Astrocyte (in vitro differentiated cells and primary cell): ENCODE data around the gene DUSP10. TPM values are rescaled to one million over a fixed set of nuclear protein-coding genes. Genes with fewer than 3 reads are reported as not detected.

Experiments
- DNase-seq: peaks from one replicate; pipeline ENCODE4 v3.0.0-alpha.2; 2010; ENCODE audit warnings: low read depth
- FAIRE-seq: peaks from 2 replicates; lab custom pipeline; 2011; peaks lifted over from hg19 to GRCh38; lab: Jason Lieb, UNC
- H2AFZ ChIP-seq: 2 replicates; pipeline ENCODE4 v1.6.0; 2012; ENCODE audit warnings: low read depth, low read length, inconsistent platforms
- H3K27ac ChIP-seq: 2 replicates; pipeline ENCODE4 v1.5.1; 2011; ENCODE audit warnings: low read depth, low read length, inconsistent platforms
- H3K27me3 ChIP-seq: 2 replicates; pipeline ENCODE4 v1.6.0; 2011; ENCODE audit warnings: low read length, inconsistent platforms; ENCODE audit not compliant: insufficient read depth
- H3K36me3 ChIP-seq: 2 replicates; pipeline ENCODE4 v1.5.1; 2011; ENCODE audit warnings: low read length, inconsistent platforms; ENCODE audit not compliant: insufficient read depth
- H3K4me1 ChIP-seq: 2 replicates; pipeline ENCODE4 v1.5.1; 2011; ENCODE audit warnings: low read length, inconsistent platforms; ENCODE audit not compliant: insufficient read depth
- H3K4me2 ChIP-seq: 2 replicates; pipeline ENCODE4 v1.6.0; 2012; ENCODE audit warnings: low read length, inconsistent platforms
- H3K4me3 ChIP-seq: 2 replicates; pipeline ENCODE4 v1.5.1; 2011; ENCODE audit warnings: low read depth, mild to moderate bottlenecking, low read length, inconsistent platforms; ENCODE audit not compliant: insufficient read depth
- H3K79me2 ChIP-seq: 2 replicates; pipeline ENCODE4 v1.6.0; 2012; ENCODE audit warnings: mild to moderate bottlenecking, low read length, inconsistent platforms; ENCODE audit not compliant: insufficient read depth
- H3K9ac ChIP-seq: 2 replicates; pipeline ENCODE4 v1.6.0; 2012; ENCODE audit warnings: mild to moderate bottlenecking, low read length, inconsistent platforms
- H3K9me3 ChIP-seq: 2 replicates; pipeline ENCODE4 v1.5.1; 2012; ENCODE audit warnings: low read depth, mild to moderate bottlenecking, low read length, inconsistent platforms; ENCODE audit not compliant: insufficient read depth
- H4K20me1 ChIP-seq: 2 replicates; pipeline ENCODE4 v1.6.0; 2012; ENCODE audit warnings: low read length, inconsistent platforms; ENCODE audit not compliant: insufficient read depth
- H3K27ac Mint-ChIP-seq: one replicate; pipeline ENCODE4 v1.8.0; 2021; ENCODE audit warnings: mild to moderate bottlenecking, mixed read lengths; ENCODE audit not compliant: unreplicated experiment
- H3K27me3 Mint-ChIP-seq: one replicate; pipeline ENCODE4 v1.8.0; 2021; ENCODE audit warnings: low read depth, mixed read lengths; ENCODE audit not compliant: unreplicated experiment
- H3K36me3 Mint-ChIP-seq: one replicate; pipeline ENCODE4 v1.8.0; 2021; ENCODE audit warnings: low read depth, mixed read lengths; ENCODE audit not compliant: unreplicated experiment
- H3K4me1 Mint-ChIP-seq: one replicate; pipeline ENCODE4 v1.8.0; 2021; ENCODE audit warnings: low read depth, mixed read lengths; ENCODE audit not compliant: unreplicated experiment
- H3K4me3 Mint-ChIP-seq: one replicate; pipeline ENCODE4 v1.8.0; 2021; ENCODE audit warnings: mild to moderate bottlenecking, moderate library complexity, mixed read lengths; ENCODE audit not compliant: unreplicated experiment
- H3K9me3 Mint-ChIP-seq: one replicate; pipeline ENCODE4 v1.8.0; 2021; ENCODE audit warnings: mild to moderate bottlenecking, mixed read lengths; ENCODE audit not compliant: unreplicated experiment
- CTCF ChIP-seq: IDR thresholded peaks from 2 replicates; pipeline ENCODE4 v1.5.1; 2011; ENCODE audit warnings: low read depth, mild to moderate bottlenecking, inconsistent platforms, low read length, moderate library complexity; ENCODE audit not compliant: insufficient read depth
- EZH2 ChIP-seq: IDR thresholded peaks from 2 replicates; pipeline ENCODE4 v1.6.1; 2012; ENCODE audit warnings: mild to moderate bottlenecking, low read length, inconsistent platforms; ENCODE audit not compliant: insufficient read depth
- total RNA-seq: library from RNA; stranded (reverse); gene quantifications from 2 replicates; pipeline ENCODE4 v1.2.1, GENCODE V29; 2021

The DUSP10 gene
- total RNA-seq, 1 donor from 2014 or later, result 45.8 TPM

DNA sequence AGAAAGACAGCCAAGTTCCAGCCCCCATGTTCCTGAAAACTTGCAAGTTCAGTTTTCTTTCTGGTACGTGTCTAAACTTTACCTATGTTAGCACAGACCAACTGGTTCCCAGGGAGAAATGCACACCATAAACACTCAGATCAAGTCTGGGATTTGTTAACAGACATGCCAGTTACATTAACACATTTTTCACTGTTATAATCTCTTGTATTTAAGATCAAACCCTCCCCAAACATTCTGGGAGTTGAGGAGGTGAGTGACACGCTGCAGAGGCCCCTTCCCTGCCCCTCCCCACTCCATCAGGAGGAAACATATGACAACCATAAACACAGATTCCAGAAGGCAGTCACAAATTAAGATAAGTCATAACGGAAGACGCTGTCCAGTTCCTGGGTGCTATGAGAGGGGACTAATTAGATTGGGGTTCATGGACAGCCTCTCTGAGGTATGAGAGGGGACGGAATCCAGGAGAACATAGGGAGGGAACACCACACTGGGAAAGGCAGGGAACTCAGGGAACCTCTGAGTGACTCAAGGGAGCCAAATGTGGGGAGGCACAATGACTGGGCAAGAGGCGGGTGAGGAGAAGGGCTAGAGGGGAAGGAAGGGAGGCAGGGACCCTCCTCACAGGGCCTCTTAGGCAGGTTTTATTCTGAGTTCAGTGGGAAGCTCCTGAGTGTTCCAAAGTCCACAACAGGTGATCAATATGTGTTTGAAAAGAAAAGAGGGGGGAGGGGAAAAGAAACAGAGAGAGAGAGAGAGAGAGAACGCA is 25.0 kb downstream of the DUSP10 start:
- peaks cover 34% of the 10 kb centered on the region for H3K79me2 ChIP-seq
- FAIRE-seq (no peak), DNase-seq (no peak)
- H3K4me1 ChIP-seq, result peaks cover 43% of the 10 kb centered on the region
- Mint-ChIP-seq H3K36me3 (peaks cover 17% of the 10 kb centered on the region), H3K27ac (peak overlapping the region; percentile 58), H3K4me3 (no peak overlapping the region), H3K27me3 (no peaks in the 10 kb centered on the region), H3K9me3 (no peaks in the 10 kb centered on the region), H3K4me1 (peaks cover 84% of the 10 kb centered on the region)
- no peak overlapping the region for H3K9ac ChIP-seq
- H4K20me1 ChIP-seq, result peaks cover 5% of the 10 kb centered on the region
- H3K4me2 ChIP-seq, result no peak overlapping the region
- H3K27ac ChIP-seq, result no peak overlapping the region
- H2AFZ ChIP-seq, result no peak overlapping the region
- H3K36me3 ChIP-seq, result no peaks in the 10 kb centered on the region
- H3K4me3 ChIP-seq, result no peak overlapping the region
- no peaks in the 10 kb centered on the region for H3K9me3 ChIP-seq
- TF ChIP-seq CTCF (no peak), EZH2 (no peak)
- H3K27me3 ChIP-seq, result no peaks in the 10 kb centered on the region

DNA sequence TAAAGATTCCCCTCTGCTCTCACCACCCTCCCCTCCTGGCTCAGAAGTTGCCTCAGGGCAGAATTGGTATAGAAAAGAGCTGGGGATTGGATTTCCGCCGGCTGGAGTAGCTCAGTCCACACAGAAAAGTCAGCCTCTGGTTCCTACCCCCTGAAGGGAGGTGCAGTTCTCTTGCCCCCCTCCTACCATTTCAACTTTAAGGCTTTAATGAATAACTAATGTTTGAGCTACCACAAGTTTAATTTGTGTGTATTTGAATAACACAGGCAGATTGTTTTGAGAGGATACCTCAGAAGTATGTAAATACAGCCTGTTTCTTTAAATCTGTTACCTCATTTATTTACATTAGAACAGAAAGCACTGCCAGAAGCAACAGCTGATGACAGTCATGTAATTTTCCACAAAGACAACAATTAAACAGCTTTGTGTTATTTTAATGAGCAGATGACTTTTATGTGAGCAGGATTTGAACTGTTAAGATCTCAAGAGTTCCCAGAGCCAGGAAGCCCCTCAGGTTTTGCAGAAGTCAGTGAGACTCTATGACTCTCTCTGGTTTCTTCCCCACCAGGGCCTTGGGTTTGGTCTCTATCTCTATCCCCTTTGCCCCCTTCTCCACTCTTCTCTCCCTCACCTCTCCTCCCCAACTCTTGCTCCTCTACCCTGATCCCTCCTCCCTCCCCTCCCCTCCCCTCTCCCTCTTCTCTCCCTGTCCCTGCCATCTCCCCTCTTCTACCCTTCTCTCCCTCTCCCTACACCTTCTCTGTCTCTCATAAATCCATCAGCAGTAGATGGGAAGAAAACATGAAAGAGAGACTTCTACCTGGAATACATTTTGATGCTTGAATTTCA is 26.3 kb downstream of the DUSP10 start:
- TF ChIP-seq EZH2, result no peak
- no peak for TF ChIP-seq CTCF
- H3K4me3 ChIP-seq, result no peak overlapping the region
- Mint-ChIP-seq H3K27ac (peak overlapping the region; percentile 84), H3K27me3 (no peaks in the 10 kb centered on the region), H3K4me3 (no peak overlapping the region), H3K36me3 (peaks cover 15% of the 10 kb centered on the region), H3K4me1 (peaks cover 84% of the 10 kb centered on the region), H3K9me3 (no peaks in the 10 kb centered on the region)
- no peaks in the 10 kb centered on the region for H3K27me3 ChIP-seq
- FAIRE-seq, result no peak
- peak overlapping the region; percentile 25 for H3K27ac ChIP-seq
- no peak for DNase-seq
- no peaks in the 10 kb centered on the region for H3K36me3 ChIP-seq
- peak overlapping the region; percentile 24 for H3K4me2 ChIP-seq
- H3K9ac ChIP-seq, result peak overlapping the region; percentile 26
- H4K20me1 ChIP-seq, result peaks cover 5% of the 10 kb centered on the region
- H3K9me3 ChIP-seq, result no peaks in the 10 kb centered on the region
- peaks cover 46% of the 10 kb centered on the region for H3K4me1 ChIP-seq
- peaks cover 27% of the 10 kb centered on the region for H3K79me2 ChIP-seq
- H2AFZ ChIP-seq, result no peak overlapping the region
